IMR-90 (cell line): Measurements from ENCODE around the gene NLRC5. TPM values are rescaled to one million over a fixed set of nuclear protein-coding genes. Genes with fewer than 3 reads are reported as not detected.

Experiments
- ATAC-seq: fragments of 200-7000 bp; cut with Tn5 transposase; 2 replicates; pipeline ENCODE4 v1.9.1; 2020; ENCODE audit warnings: low read depth, mild to moderate bottlenecking, moderate library complexity
- BruUV-seq: library from RNA; stranded (reverse); fragments of 400-500 nt; replicated peaks from 2 replicates; lab custom pipeline; 2021; lab: Mats Ljungman, UMichigan
- CTCF ChIA-PET: fragments of 300-600 bp; formaldehyde crosslinking; extraction: SDS; loops from one replicate; lab custom pipeline; 2021; ENCODE audit warnings: antibody characterized with exemption; lab: Yijun Ruan, JAX
- POLR2A ChIA-PET: fragments of 300-600 bp; sonication (Branson Sonifier 250); formaldehyde crosslinking; loops from one replicate; lab custom pipeline; 2022; ENCODE audit warnings: antibody characterized with exemption; ENCODE audit not compliant: unreplicated experiment; lab: Charles Lee
- DNase-seq: peaks from one replicate; pipeline ENCODE4 v3.0.0; 2013
- H2AFZ ChIP-seq: replicated peaks from 2 replicates; pipeline ENCODE3; 2013; ENCODE audit warnings: low read length, mild to moderate bottlenecking; ENCODE audit not compliant: poor library complexity
- H2AK5ac ChIP-seq: 2 replicates; pipeline ENCODE4 v1.6.1; 2013; ENCODE audit warnings: low read depth, low read length, inconsistent platforms
- H2AK9ac ChIP-seq: replicated peaks from 2 replicates; pipeline ENCODE3; 2013; ENCODE audit warnings: mild to moderate bottlenecking, low read depth, low read length, moderate library complexity; ENCODE audit not compliant: poor library complexity
- H2BK120ac ChIP-seq: 2 replicates; pipeline ENCODE4 v1.6.1; 2013; ENCODE audit warnings: low read depth, low read length, inconsistent platforms
- H2BK15ac ChIP-seq: 3 replicates; pipeline ENCODE4 v1.6.1; 2013; ENCODE audit warnings: low read depth, low read length, inconsistent platforms
- H2BK20ac ChIP-seq: 2 replicates; pipeline ENCODE4 v1.6.1; 2013; ENCODE audit warnings: low read depth, mild to moderate bottlenecking, inconsistent platforms, low read length, moderate library complexity
- H2BK5ac ChIP-seq: 2 replicates; pipeline ENCODE4 v1.6.1; 2013; ENCODE audit warnings: mild to moderate bottlenecking, low read depth, low read length, inconsistent platforms; ENCODE audit not compliant: poor library complexity, severe bottlenecking
- H3K14ac ChIP-seq: replicated peaks from 2 replicates; pipeline ENCODE4 v1.6.1; 2013; ENCODE audit warnings: low read depth, low read length, inconsistent platforms
- H3K18ac ChIP-seq: 2 replicates; pipeline ENCODE4 v1.6.1; 2013; ENCODE audit warnings: low read depth, low read length, control low read depth
- H3K23ac ChIP-seq: 2 replicates; pipeline ENCODE4 v1.6.1; 2013; ENCODE audit warnings: low read depth, low read length, inconsistent platforms
- H3K27ac ChIP-seq: 2 replicates; pipeline ENCODE4 v1.5.1; 2013; ENCODE audit warnings: mild to moderate bottlenecking, control low read depth, low read length; ENCODE audit not compliant: insufficient read depth
- H3K27me3 ChIP-seq: 2 replicates; pipeline ENCODE4 v1.6.1; 2013; ENCODE audit warnings: low read length; ENCODE audit not compliant: control insufficient read depth, insufficient read depth
- H3K36me3 ChIP-seq: 2 replicates; pipeline ENCODE4 v1.6.1; 2013; ENCODE audit warnings: low read length, mixed read lengths; ENCODE audit not compliant: control insufficient read depth, insufficient read depth
- H3K4ac ChIP-seq: 2 replicates; pipeline ENCODE4 v1.6.1; 2013; ENCODE audit warnings: low read depth, low read length, inconsistent platforms
- H3K4me1 ChIP-seq: 2 replicates; pipeline ENCODE4 v1.6.1; 2013; ENCODE audit warnings: low read length, mixed read lengths; ENCODE audit not compliant: control insufficient read depth, insufficient read depth
- H3K4me2 ChIP-seq: 2 replicates; pipeline ENCODE4 v1.6.1; 2013; ENCODE audit warnings: low read depth, mild to moderate bottlenecking, control low read depth, low read length, moderate library complexity
- H3K4me3 ChIP-seq: 2 replicates; pipeline ENCODE4 v1.5.1; 2013; ENCODE audit warnings: low read depth, mild to moderate bottlenecking, control low read depth, low read length, moderate library complexity; ENCODE audit not compliant: insufficient read depth
- H3K56ac ChIP-seq: 2 replicates; pipeline ENCODE4 v1.6.1; 2013; ENCODE audit warnings: low read length, inconsistent platforms; ENCODE audit not compliant: insufficient read depth; ENCODE audit errors: extremely low read depth
- H3K79me1 ChIP-seq, 2 experiments: 2 replicates each; pipeline ENCODE4 v1.6.1; 2013; ENCODE audit warnings: low read length in 2 of 2, inconsistent platforms in 1 of 2, low read depth in 1 of 2
- H3K9ac ChIP-seq: 2 replicates; pipeline ENCODE4 v1.6.1; 2013; ENCODE audit warnings: low read depth, low read length, control low read depth
- H3K9me1 ChIP-seq: 2 replicates; pipeline ENCODE4 v1.6.1; 2013; ENCODE audit warnings: low read length, inconsistent platforms; ENCODE audit not compliant: insufficient read depth
- H3K9me3 ChIP-seq: 2 replicates; pipeline ENCODE4 v1.6.1; 2013; ENCODE audit warnings: low read length; ENCODE audit not compliant: control insufficient read depth, insufficient read depth
- H4K20me1 ChIP-seq: 2 replicates; pipeline ENCODE4 v1.6.1; 2013; ENCODE audit warnings: low read length, inconsistent platforms; ENCODE audit not compliant: insufficient read depth
- H4K5ac ChIP-seq: 2 replicates; pipeline ENCODE4 v1.6.1; 2013; ENCODE audit warnings: mild to moderate bottlenecking, low read depth, low read length, control low read depth
- H4K8ac ChIP-seq, 2 experiments: 2 replicates each; pipeline ENCODE4 v1.6.1; 2013; ENCODE audit warnings: low read depth in 2 of 2, low read length in 2 of 2, control low read depth in 1 of 2, inconsistent platforms in 1 of 2
- H4K91ac ChIP-seq: 2 replicates; pipeline ENCODE4 v1.6.1; 2013; ENCODE audit warnings: low read depth, low read length, inconsistent platforms; ENCODE audit not compliant: insufficient read depth
- BHLHE40 ChIP-seq: fragments of 150-350 bp; IDR thresholded peaks from 2 replicates; pipeline ENCODE4 v1.6.1; 2016; ENCODE audit warnings: mild to moderate bottlenecking, low read depth, low read length
- CEBPB ChIP-seq: IDR thresholded peaks from 2 replicates; pipeline ENCODE4 v1.6.1; 2012; ENCODE audit warnings: low read depth, low read length, improper control_type of control experiment
- CHD1 ChIP-seq: IDR thresholded peaks from 2 replicates; pipeline ENCODE4 v1.6.1; 2012; ENCODE audit warnings: low read depth, low read length, improper control_type of control experiment
- CTCF ChIP-seq: conservative IDR thresholded peaks from 2 replicates; pipeline ENCODE4 v1.5.1; 2012; ENCODE audit warnings: mild to moderate bottlenecking, low read depth, low read length, improper control_type of control experiment
- ELK1 ChIP-seq: fragments of 150-350 bp; IDR thresholded peaks from 2 replicates; pipeline ENCODE4 v1.6.1; 2016; ENCODE audit warnings: low read depth, mild to moderate bottlenecking, low read length, moderate library complexity, borderline replicate concordance
- MAFK ChIP-seq: IDR thresholded peaks from 2 replicates; pipeline ENCODE4 v1.6.1; 2012; ENCODE audit warnings: low read depth, low read length, improper control_type of control experiment
- MAZ ChIP-seq: IDR thresholded peaks from 2 replicates; pipeline ENCODE4 v1.6.1; 2012; ENCODE audit warnings: low read depth, mild to moderate bottlenecking, low read length, improper control_type of control experiment, moderate library complexity, borderline replicate concordance
- MXI1 ChIP-seq: IDR thresholded peaks from 2 replicates; pipeline ENCODE4 v1.6.1; 2012; ENCODE audit warnings: low read depth, mild to moderate bottlenecking, low read length, moderate library complexity, borderline replicate concordance
- NFE2L2 ChIP-seq: fragments of 150-350 bp; IDR thresholded peaks from 2 replicates; pipeline ENCODE4 v1.6.1; 2016; ENCODE audit warnings: low read depth, mild to moderate bottlenecking, low read length
- POLR2A ChIP-seq: IDR thresholded peaks from 2 replicates; pipeline ENCODE4 v1.6.1; 2012; ENCODE audit warnings: mild to moderate bottlenecking, low read depth, low read length
- RCOR1 ChIP-seq: IDR thresholded peaks from 2 replicates; pipeline ENCODE4 v1.6.1; 2012; ENCODE audit warnings: mild to moderate bottlenecking, low read length, improper control_type of control experiment; ENCODE audit not compliant: insufficient replicate concordance
- RFX5 ChIP-seq: IDR thresholded peaks from 2 replicates; pipeline ENCODE4 v1.8.0; 2012; ENCODE audit warnings: low read depth, mild to moderate bottlenecking, low read length, moderate library complexity
- USF2 ChIP-seq: fragments of 150-350 bp; IDR thresholded peaks from 2 replicates; pipeline ENCODE4 v1.6.1; 2017; ENCODE audit warnings: mild to moderate bottlenecking, antibody characterized with exemption, low read length, low read depth
- WGBS, 2 experiments: methylation state at CpG; one replicate each; pipeline versions ENCODE4 v1.1.5 to v1.1.7; 2013; ENCODE audit warnings: missing lambda C conversion rate in 2 of 2; ENCODE audit not compliant: insufficient read length in 1 of 2; ENCODE audit errors: extremely low coverage in 2 of 2; 5-methylcytosine and 5-hydroxymethylcytosine counted together
- dilution Hi-C: fragments of 300-500 bp; cut with HindIII; formaldehyde crosslinking; loops from one replicate; pipeline ENCODE4 v1.14.3; 2018; ENCODE audit warnings: low sequenced_read_pairs; ENCODE audit not compliant: unreplicated experiment
- in situ Hi-C: fragments of 300-500 bp; cut with MboI; formaldehyde crosslinking; loops from 3 replicates; pipeline ENCODE4 v1.14.3; 2019; ENCODE audit warnings: low sequenced_read_pairs, inconsistent platforms, mixed read lengths
- intact Hi-C: fragments of 100-400 bp; cut with micrococcal nuclease; formaldehyde crosslinking; loops from 2 replicates; pipeline ENCODE4 v1.10.0; 2022
- polyA plus RNA-seq, 3 experiments: library from polyadenylated mRNA; depleted of rRNA; stranded (reverse); fragments of >200 nt; gene quantifications; 2 replicates each; pipeline ENCODE4 v1.2.3, GENCODE V29; 2012; ENCODE audit warnings: low replicate concordance in 1 of 3
- total RNA-seq: library from RNA; depleted of rRNA; stranded (reverse); fragments of >200 nt; gene quantifications from 2 replicates; pipeline ENCODE4 v1.2.3, GENCODE V29; 2012

NLRC5 gene
- total and polyA plus RNA-seq, 2 of the 4 experiments (the other 2 are of a cell fraction) = 9.1 to 14.9 TPM

GRCh38 chr16:57007050-57007449 lies 17.7 kb downstream of the NLRC5 start:
- TF ChIP-seq RCOR1 (no peak), BHLHE40 (no peak), CEBPB (no peak), MAFK (no peak), ELK1 (no peak), CHD1 (no peak), USF2 (no peak), RFX5 (no peak), NFE2L2 (no peak), MAZ (no peak), MXI1 (no peak), CTCF (no peak), POLR2A (no peak)
- Histone ChIP-seq H4K20me1 (no peaks in the 10 kb centered on the region), H3K9me3 (no peaks in the 10 kb centered on the region), H3K23ac (no peak overlapping the region), H2AK5ac (no peak overlapping the region), H3K14ac (no peak overlapping the region), H3K9ac (no peak overlapping the region), H2BK5ac (no peak overlapping the region), H3K79me1 (peaks cover 7 to 47% of the 10 kb centered on the region in 2 experiments), H3K27me3 (no peaks in the 10 kb centered on the region), H3K4me2 (no peak overlapping the region), H2BK20ac (no peak overlapping the region), H2AK9ac (no peak overlapping the region), H3K36me3 (peaks cover 3% of the 10 kb centered on the region), H3K4me3 (no peak overlapping the region), H4K8ac (peak overlapping the region in 1 of 2 experiments; percentile 37; a peak in 1 of 4 replicates), H2BK120ac (no peak overlapping the region), H4K91ac (no peak overlapping the region), H3K56ac (no peak overlapping the region), H3K9me1 (peaks cover 9% of the 10 kb centered on the region), H2AFZ (no peak overlapping the region), H3K27ac (no peak overlapping the region), H3K4ac (peak overlapping the region; percentile 34; the same call in 1 of the 2 replicates), H2BK15ac (no peak overlapping the region), H3K18ac (no peak overlapping the region), H4K5ac (no peak overlapping the region), H3K4me1 (no peaks in the 10 kb centered on the region; the same call in 1 of the 2 replicates)
- WGBS, 2 experiments = 67% methylated on average over 1 of the region's 5 CpGs; no CpG with 5 or more reads in 1 of the 2 experiments
- BruUV-seq = no TSS peak
- in situ Hi-C loops = no loop called here
- POLR2A ChIA-PET = no interaction called here
- ATAC-seq (no peak), DNase-seq (peak; percentile 35)
- CTCF ChIA-PET = interaction anchor here (0.7 kb wide), 1 partner anchor 19 kb away, joined by 4 read pairs; no protein-coding TSS in a partner anchor
- intact Hi-C loops = no loop called here
- dilution Hi-C loops = no loop called here
